ENCODE results near the gene CCL19.

DNA sequence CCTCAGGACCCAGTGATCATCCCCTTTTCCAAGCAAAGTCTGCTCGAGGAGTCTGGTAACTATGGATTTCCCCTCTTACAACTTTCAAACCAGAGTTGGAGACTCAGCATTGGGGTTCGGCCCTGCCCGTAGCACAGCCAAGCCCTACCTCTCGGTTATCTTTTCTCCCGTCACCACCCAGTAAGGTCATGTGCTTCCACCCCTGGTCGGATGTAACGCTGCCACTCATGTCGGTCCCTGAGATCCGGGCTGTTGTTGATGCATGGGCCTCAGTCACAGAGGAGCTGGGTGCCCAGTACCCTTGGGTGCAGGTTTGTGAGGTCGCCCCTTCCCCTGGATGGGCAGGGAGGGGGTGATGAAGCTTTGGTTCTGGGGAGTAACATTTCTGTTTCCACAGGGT, 43.4 kb downstream of the CCL19 start:
- TF ChIP-seq, protein P1, sequence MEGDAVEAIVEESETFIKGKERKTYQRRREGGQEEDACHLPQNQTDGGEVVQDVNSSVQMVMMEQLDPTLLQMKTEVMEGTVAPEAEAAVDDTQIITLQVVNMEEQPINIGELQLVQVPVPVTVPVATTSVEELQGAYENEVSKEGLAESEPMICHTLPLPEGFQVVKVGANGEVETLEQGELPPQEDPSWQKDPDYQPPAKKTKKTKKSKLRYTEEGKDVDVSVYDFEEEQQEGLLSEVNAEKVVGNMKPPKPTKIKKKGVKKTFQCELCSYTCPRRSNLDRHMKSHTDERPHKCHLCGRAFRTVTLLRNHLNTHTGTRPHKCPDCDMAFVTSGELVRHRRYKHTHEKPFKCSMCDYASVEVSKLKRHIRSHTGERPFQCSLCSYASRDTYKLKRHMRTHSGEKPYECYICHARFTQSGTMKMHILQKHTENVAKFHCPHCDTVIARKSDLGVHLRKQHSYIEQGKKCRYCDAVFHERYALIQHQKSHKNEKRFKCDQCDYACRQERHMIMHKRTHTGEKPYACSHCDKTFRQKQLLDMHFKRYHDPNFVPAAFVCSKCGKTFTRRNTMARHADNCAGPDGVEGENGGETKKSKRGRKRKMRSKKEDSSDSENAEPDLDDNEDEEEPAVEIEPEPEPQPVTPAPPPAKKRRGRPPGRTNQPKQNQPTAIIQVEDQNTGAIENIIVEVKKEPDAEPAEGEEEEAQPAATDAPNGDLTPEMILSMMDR (IDR thresholded peaks at IDR 0.05) = no peak
- TF ChIP-seq EP300 (IDR thresholded peaks at IDR 0.05) = no peak
- no peak for TF ChIP-seq POLR2A (IDR thresholded peaks at IDR 0.05)
